B cell (primary cell): ENCODE results near the gene WDR83. TPM values are rescaled to one million over a fixed set of nuclear protein-coding genes. Genes with fewer than 3 reads are reported as not detected.

Experiments used
- ATAC-seq: fragments of 200-7000 bp; cut with Tn5 transposase; one replicate; pipeline ENCODE4 v1.10.0; 2021; ENCODE audit warnings: low read depth, mild to moderate bottlenecking, moderate number of reproducible peaks, moderate library complexity
- CTCF ChIA-PET: fragments of 350-600 bp; sonication (Branson Sonifier 250); formaldehyde crosslinking; loops from one replicate; lab custom pipeline; 2021; ENCODE audit warnings: antibody characterized with exemption, inconsistent platforms; lab: Charles Lee
- POLR2A ChIA-PET: fragments of 350-600 bp; sonication (Branson Sonifier 250); formaldehyde crosslinking; loops from one replicate; lab custom pipeline; 2021; ENCODE audit warnings: antibody characterized with exemption; lab: Charles Lee
- DNase-seq: peaks from one replicate; pipeline ENCODE4 v3.0.0; 2013
- H2AFZ ChIP-seq: 2 replicates; pipeline ENCODE4 v1.6.1; 2012; ENCODE audit warnings: mild to moderate bottlenecking, low read depth, low read length; ENCODE audit not compliant: insufficient read depth, poor library complexity, severe bottlenecking
- H3K27ac ChIP-seq, 2 donors: 1 replicate in 1 of 2; 2 replicates in 1 of 2; pipeline ENCODE4 v1.5.1; 2012 to 2013; ENCODE audit warnings: low read length in 2 of 2, mild to moderate bottlenecking in 2 of 2, moderate library complexity in 1 of 2
- H3K27me3 ChIP-seq, 4 experiments: fragments of 200-600 bp in 1 of 4; sonication (generic) in 1 of 4; replicated peaks in 1 of 4; 1 replicate in 2 of 4; 2 replicates in 2 of 4; pipeline versions ENCODE4 v1.6.1 to v1.7.0; 2013 to 2016; ENCODE audit warnings: low read length in 3 of 4, mild to moderate bottlenecking in 2 of 4, mixed read lengths in 1 of 4, moderate library complexity in 1 of 4; ENCODE audit not compliant: insufficient read depth in 4 of 4, control insufficient read depth in 3 of 4; ENCODE audit errors: control extremely low read depth in 1 of 4
- H3K36me3 ChIP-seq, 2 experiments: replicated peaks in 1 of 2; 1 replicate in 1 of 2; 2 replicates in 1 of 2; pipeline versions ENCODE4 v1.6.1 to v1.7.1; 2013; ENCODE audit warnings: low read length in 1 of 2; ENCODE audit not compliant: insufficient read depth in 2 of 2, control insufficient read depth in 1 of 2; ENCODE audit errors: control extremely low read depth in 1 of 2, extremely low read depth in 1 of 2
- H3K4me1 ChIP-seq, 2 donors: fragments of 200-600 bp in 1 of 2; sonication (generic) in 1 of 2; 1 replicate in 1 of 2; 2 replicates in 1 of 2; pipeline versions ENCODE4 v1.5.1 to v1.6.1; 2013 to 2017; ENCODE audit warnings: low read length in 2 of 2; ENCODE audit not compliant: control insufficient read depth in 2 of 2, insufficient read depth in 2 of 2
- H3K4me2 ChIP-seq: replicated peaks from 2 replicates; pipeline ENCODE3; 2012; ENCODE audit warnings: mild to moderate bottlenecking, low read depth, low read length; ENCODE audit not compliant: poor library complexity, severe bottlenecking
- H3K4me3 ChIP-seq, 5 experiments: fragments of 200-600 bp in 1 of 5; sonication (generic) in 1 of 5; 1 replicate in 3 of 5; 2 replicates in 2 of 5; pipeline versions ENCODE4 v1.5.1 to v1.7.0; 2011 to 2016; ENCODE audit warnings: low read length in 4 of 5, mild to moderate bottlenecking in 4 of 5, low read depth in 2 of 5, control low read depth in 1 of 5, moderate library complexity in 1 of 5; ENCODE audit not compliant: insufficient read depth in 1 of 5; ENCODE audit errors: control extremely low read depth in 1 of 5, extremely low read depth in 1 of 5
- H3K79me2 ChIP-seq: fragments of 200-600 bp; sonication (generic); one replicate; pipeline ENCODE4 v1.6.0; 2016; ENCODE audit warnings: low read length; ENCODE audit not compliant: control insufficient read depth, insufficient read depth
- H3K9ac ChIP-seq: fragments of 200-600 bp; sonication (generic); 2 replicates; pipeline ENCODE4 v1.6.1; 2017; ENCODE audit warnings: mild to moderate bottlenecking, low read length, moderate library complexity
- H3K9me3 ChIP-seq, 3 donors: one replicate each; pipeline versions ENCODE4 v1.6.1 to v1.7.1; 2013; ENCODE audit warnings: low read length in 2 of 3; ENCODE audit not compliant: control insufficient read depth in 2 of 3, insufficient read depth in 1 of 3; ENCODE audit errors: control extremely low read depth in 1 of 3
- H4K20me1 ChIP-seq: 2 replicates; pipeline ENCODE4 v1.6.0; 2012; ENCODE audit warnings: mild to moderate bottlenecking, low read length; ENCODE audit not compliant: insufficient read depth, control insufficient read depth, poor library complexity, severe bottlenecking
- H3K27ac Mint-ChIP-seq: one replicate; pipeline ENCODE4 v1.8.0; 2021; ENCODE audit warnings: mixed read lengths
- H3K27me3 Mint-ChIP-seq: one replicate; pipeline ENCODE4 v1.8.0; 2021; ENCODE audit warnings: mixed read lengths
- H3K4me1 Mint-ChIP-seq: one replicate; pipeline ENCODE4 v1.8.0; 2021; ENCODE audit warnings: mixed read lengths
- H3K4me3 Mint-ChIP-seq: one replicate; pipeline ENCODE4 v1.8.0; 2021; ENCODE audit warnings: mixed read lengths
- H3K9me3 Mint-ChIP-seq: one replicate; pipeline ENCODE4 v1.8.0; 2022; ENCODE audit warnings: mixed read lengths; ENCODE audit not compliant: insufficient read depth
- CTCF ChIP-seq: fragments of 200-600 bp; IDR thresholded peaks from one replicate; pipeline ENCODE4 v1.8.0; 2022; ENCODE audit warnings: antibody characterized with exemption, mild to moderate bottlenecking
- EZH2 ChIP-seq: IDR thresholded peaks from 2 replicates; pipeline ENCODE4 v1.6.1; 2012; ENCODE audit warnings: borderline replicate concordance, low read depth, mild to moderate bottlenecking, moderate library complexity, low read length; ENCODE audit not compliant: insufficient read depth, poor library complexity, severe bottlenecking
- WGBS: methylation state at CpG from one replicate; pipeline ENCODE4 v1.1.5; 2013; ENCODE audit warnings: missing lambda C conversion rate; ENCODE audit not compliant: insufficient coverage; 5-methylcytosine and 5-hydroxymethylcytosine counted together
- intact Hi-C: fragments of 100-400 bp; cut with micrococcal nuclease; formaldehyde crosslinking; loops from one replicate; pipeline ENCODE4 v1.10.0; 2022
- polyA plus RNA-seq: library from polyadenylated mRNA; depleted of rRNA; stranded (reverse); fragments of >200 nt; gene quantifications from 2 replicates; pipeline ENCODE4 v1.2.3, GENCODE V29; 2012
- total RNA-seq, 2 donors: library from RNA; stranded (reverse); fragments of 120-200 nt in 1 of 2; gene quantifications; 1 replicate in 1 of 2; 2 replicates in 1 of 2; pipeline versions ENCODE4 v1.2.3 to v1.2.4, GENCODE V29; 2013 to 2022

WDR83 gene
- total and polyA plus RNA-seq, 2 donors (not counting 1 experiment from before 2014, with no cell fraction given), result 16.3 to 24.6 TPM

DNA sequence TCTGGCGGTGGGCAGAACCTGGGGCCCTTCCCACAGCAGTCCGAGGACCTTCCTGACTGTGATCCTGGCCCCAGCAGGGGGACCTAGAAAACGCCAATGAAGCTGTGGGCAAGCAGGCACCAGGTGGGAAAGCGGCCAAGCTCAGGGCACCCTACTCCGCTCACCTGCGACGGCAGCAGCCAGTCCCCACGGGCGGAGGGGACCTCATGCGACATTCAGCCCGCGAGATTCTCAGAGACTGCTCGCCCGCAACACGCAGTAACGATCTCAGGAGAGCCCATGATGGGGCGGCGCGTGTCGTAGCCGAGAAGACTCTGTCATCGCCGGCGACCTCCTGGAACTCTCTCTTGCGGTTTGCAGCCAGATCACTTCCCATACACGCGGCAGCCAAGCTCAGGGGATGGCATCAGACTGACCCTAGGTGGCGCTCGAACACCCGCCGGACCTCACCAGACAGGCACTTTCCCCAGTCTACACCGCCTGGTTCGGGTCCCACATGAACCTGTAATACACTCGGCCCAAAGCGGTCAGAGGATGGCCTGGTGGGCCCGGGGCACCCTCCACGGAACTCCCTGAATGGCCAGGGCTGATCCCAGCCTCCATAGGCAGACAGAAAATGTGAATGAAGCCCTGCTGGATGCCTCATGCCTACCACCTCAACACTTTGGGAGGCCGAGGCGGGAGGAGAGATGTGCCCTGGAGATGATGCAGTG, 26.6 kb upstream of the WDR83 start:
- ChIA-PET POLR2A (interaction anchor here (0.6 to 1.2 kb wide), 4 partner anchors 10 to 1938 kb away, joined by 4 to 10 read pairs (median 6); partner anchors contain the start of genes ZNF490 and ZNF791), CTCF (interaction anchor here (0.7 to 1.9 kb wide), 21 partner anchors 9 to 842 kb away, joined by 3 to 21 read pairs (median 5); partner anchors contain the start of genes MAN2B1, WDR83, ZNF490 and ZNF791)
- Histone ChIP-seq H3K4me3 (peak overlapping the region in 4 of 5 experiments; percentile 18 to 48 (median 36)), H3K9me3 (no peaks in the 10 kb centered on the region), H3K36me3 (peaks cover 0 to 14% of the 10 kb centered on the region in 2 experiments), H3K79me2 (peaks cover 18% of the 10 kb centered on the region), H3K27me3 (no peaks in the 10 kb centered on the region), H3K9ac (peak overlapping the region; percentile 58), H3K4me1 (peaks cover 8 to 12% of the 10 kb centered on the region in 2 donors), H4K20me1 (peaks cover 5% of the 10 kb centered on the region), H2AFZ (peak overlapping the region; percentile 88), H3K4me2 (peak overlapping the region; percentile 85), H3K27ac (peak overlapping the region; percentile 22 to 60)
- Mint-ChIP-seq H3K9me3 (no peaks in the 10 kb centered on the region), H3K27ac (peak overlapping the region; percentile 78), H3K4me1 (peaks cover 18% of the 10 kb centered on the region), H3K4me3 (peak overlapping the region; percentile 82), H3K27me3 (no peaks in the 10 kb centered on the region)
- TF ChIP-seq CTCF (peak; percentile 89), EZH2 (no peak)
- peak; percentile 91 for DNase-seq
- WGBS, result 11% methylated on average over 37 of the region's 39 CpGs
- intact Hi-C loops, result loop anchor here (1.0 kb wide), 3 partner anchors 25 to 32 kb away; partner anchors contain the start of genes ZNF490 and ZNF791
- peak; percentile 95 for ATAC-seq

GRCh38 chr19:12641456-12641855, 25.2 kb upstream of the WDR83 start:
- 93% methylated on average over 13 of the region's 13 CpGs for WGBS
- H3K4me3 Mint-ChIP-seq, result no peak overlapping the region
- intact Hi-C loops, result no loop called here
- H3K27me3 Mint-ChIP-seq, result no peaks in the 10 kb centered on the region
- Histone ChIP-seq H2AFZ (no peak overlapping the region), H3K27me3 (no peaks in the 10 kb centered on the region), H4K20me1 (peaks cover 5% of the 10 kb centered on the region), H3K4me1 (peaks cover 8 to 12% of the 10 kb centered on the region in 2 donors), H3K4me3 (no peak overlapping the region), H3K27ac (no peak overlapping the region), H3K9ac (no peak overlapping the region), H3K79me2 (peaks cover 14% of the 10 kb centered on the region), H3K4me2 (no peak overlapping the region), H3K36me3 (peaks cover 0 to 20% of the 10 kb centered on the region in 2 experiments), H3K9me3 (no peaks in the 10 kb centered on the region)
- ChIA-PET CTCF (no interaction called here), POLR2A (interaction anchor here (0.7 kb wide), 1 partner anchor 312 kb away, joined by 3 read pairs; no protein-coding TSS in a partner anchor)
- H3K27ac Mint-ChIP-seq, result no peak overlapping the region
- no peak for ATAC-seq
- no peak for TF ChIP-seq EZH2
- TF ChIP-seq CTCF, result no peak
- no peaks in the 10 kb centered on the region for H3K9me3 Mint-ChIP-seq
- H3K4me1 Mint-ChIP-seq, result peaks cover 15% of the 10 kb centered on the region
- DNase-seq, result no peak
